GM23338 (cell line): ENCODE measurements around the gene ACSL4. TPM values are rescaled to one million over a fixed set of nuclear protein-coding genes. Genes with fewer than 3 reads are reported as not detected.
"Not testable (repeated sequence)": the region's sequence is repeated elsewhere in the genome, so short reads cannot be mapped to it uniquely, and the experiment has no call there.

Source experiments
- ATAC-seq: fragments of 200-7000 bp; cut with Tn5 transposase; 3 replicates; pipeline ENCODE4 v1.9.1; 2020
- DNase-seq: peaks from one replicate; pipeline ENCODE4 v3.0.0-alpha.2; 2015; ENCODE audit warnings: low spot score
- H2AFZ ChIP-seq: fragments of 200-600 bp; sonication (generic); 2 replicates; pipeline ENCODE4 v1.8.0; 2016; ENCODE audit warnings: antibody characterized with exemption, mild to moderate bottlenecking, moderate library complexity
- H3F3A ChIP-seq: fragments of 200-600 bp; sonication (generic); replicated peaks from 2 replicates; pipeline ENCODE4 v1.8.0; 2017; ENCODE audit warnings: antibody characterized with exemption, mixed run types, low read depth
- H3K27ac ChIP-seq: fragments of 200-600 bp; sonication (generic); 2 replicates; pipeline ENCODE4 v1.6.1; 2016; ENCODE audit warnings: low read depth
- H3K27me3 ChIP-seq: fragments of 200-600 bp; sonication (generic); 2 replicates; pipeline ENCODE4 v1.8.0; 2016; ENCODE audit warnings: mild to moderate bottlenecking, mixed run types, moderate library complexity; ENCODE audit not compliant: insufficient read depth
- H3K36me3 ChIP-seq: fragments of 200-600 bp; sonication (generic); 2 replicates; pipeline ENCODE4 v1.8.0; 2016; ENCODE audit warnings: mild to moderate bottlenecking; ENCODE audit not compliant: insufficient read depth
- H3K4me1 ChIP-seq: fragments of 200-600 bp; sonication (generic); 2 replicates; pipeline ENCODE4 v1.8.0; 2016; ENCODE audit warnings: mild to moderate bottlenecking, moderate library complexity; ENCODE audit not compliant: insufficient read depth
- H3K4me2 ChIP-seq: fragments of 200-600 bp; sonication (generic); 2 replicates; pipeline ENCODE4 v1.7.1; 2017; ENCODE audit warnings: mixed run types
- H3K4me3 ChIP-seq: fragments of 200-600 bp; sonication (generic); 2 replicates; pipeline ENCODE4 v1.6.1; 2016; ENCODE audit warnings: mixed run types
- H3K79me2 ChIP-seq: fragments of 200-600 bp; sonication (generic); replicated peaks from 2 replicates; pipeline ENCODE4 v1.8.0; 2017; ENCODE audit warnings: mild to moderate bottlenecking; ENCODE audit not compliant: insufficient read depth
- H3K9me2 ChIP-seq: fragments of 200-600 bp; sonication (generic); 2 replicates; pipeline ENCODE4 v1.8.0; 2017; ENCODE audit not compliant: insufficient read depth
- H4K20me1 ChIP-seq: fragments of 200-600 bp; sonication (generic); replicated peaks from 2 replicates; pipeline ENCODE4 v1.8.0; 2017; ENCODE audit warnings: mild to moderate bottlenecking; ENCODE audit not compliant: insufficient read depth
- H3K27ac Mint-ChIP-seq: 2 replicates; pipeline ENCODE4 v1.8.0; 2020; ENCODE audit warnings: inconsistent platforms, mild to moderate bottlenecking, moderate library complexity, mixed read lengths
- H3K27me3 Mint-ChIP-seq: 3 replicates; pipeline ENCODE4 v1.8.0; 2022; ENCODE audit warnings: low read depth, mild to moderate bottlenecking, moderate library complexity, mixed read lengths, inconsistent platforms; ENCODE audit not compliant: insufficient read depth, poor library complexity
- H3K36me3 Mint-ChIP-seq: 3 replicates; pipeline ENCODE4 v1.8.0; 2021; ENCODE audit warnings: low read depth, mild to moderate bottlenecking, inconsistent platforms, moderate library complexity, mixed read lengths
- H3K4me1 Mint-ChIP-seq: 3 replicates; pipeline ENCODE4 v1.8.0; 2020; ENCODE audit warnings: mild to moderate bottlenecking, inconsistent platforms, mixed read lengths
- H3K4me3 Mint-ChIP-seq: 3 replicates; pipeline ENCODE4 v1.8.0; 2021; ENCODE audit warnings: moderate library complexity, mild to moderate bottlenecking, inconsistent platforms, mixed read lengths
- H3K9me3 Mint-ChIP-seq: 3 replicates; pipeline ENCODE4 v1.8.0; 2020; ENCODE audit warnings: moderate library complexity, mild to moderate bottlenecking, inconsistent platforms, mixed read lengths
- CREB1 ChIP-seq: fragments of 250-450 bp; sonication (Bioruptor Pico); IDR thresholded peaks from 2 replicates; pipeline ENCODE4 v1.5.0; 2020; ENCODE audit warnings: low read depth, mild to moderate bottlenecking, moderate library complexity
- EZH2phosphoT487 ChIP-seq: fragments of 200-600 bp; sonication (generic); IDR thresholded peaks from one replicate; pipeline ENCODE4 v1.8.1; 2018; ENCODE audit warnings: antibody characterized with exemption; ENCODE audit not compliant: unreplicated experiment
- POLR2AphosphoS5 ChIP-seq: IDR thresholded peaks from 2 replicates; pipeline ENCODE4 v1.6.1; 2016; ENCODE audit warnings: antibody characterized with exemption, low read depth
- STAT1 ChIP-seq: IDR thresholded peaks from one replicate; pipeline ENCODE4 v1.6.1; 2016; ENCODE audit warnings: antibody characterized with exemption; ENCODE audit not compliant: unreplicated experiment
- ZNF114 ChIP-seq: fragments of 250-450 bp; sonication (Bioruptor Pico); IDR thresholded peaks from 2 replicates; pipeline ENCODE4 v1.5.0; 2020; ENCODE audit warnings: mild to moderate bottlenecking, moderate library complexity
- ZNF331 ChIP-seq: fragments of 250-450 bp; sonication (Bioruptor Pico); IDR thresholded peaks from 2 replicates; pipeline ENCODE4 v1.5.0; 2020; ENCODE audit warnings: low read depth, mild to moderate bottlenecking, moderate library complexity
- polyA plus RNA-seq: library from polyadenylated mRNA; unstranded; fragments of >200 nt; fragmentation: Nextera tagmentation; extraction: Ambion mirVana; gene quantifications from 2 replicates; pipeline ENCODE4 v1.2.1, GENCODE V29; 2016
- total RNA-seq: library from RNA; depleted of rRNA; stranded (reverse); fragments of >200 nt; shearing (Covaris generic); gene quantifications from 2 replicates; pipeline ENCODE4 v1.2.3, GENCODE V29; 2014
- TF ChIP-seq, protein P1 (sequence below): IDR thresholded peaks from one replicate; pipeline ENCODE4 v1.6.1; 2018; ENCODE audit warnings: antibody characterized with exemption; ENCODE audit not compliant: unreplicated experiment

Gene ACSL4
- total and polyA plus RNA-seq, 2 experiments from 2014 or later: 17.8 to 76.3 TPM

DNA sequence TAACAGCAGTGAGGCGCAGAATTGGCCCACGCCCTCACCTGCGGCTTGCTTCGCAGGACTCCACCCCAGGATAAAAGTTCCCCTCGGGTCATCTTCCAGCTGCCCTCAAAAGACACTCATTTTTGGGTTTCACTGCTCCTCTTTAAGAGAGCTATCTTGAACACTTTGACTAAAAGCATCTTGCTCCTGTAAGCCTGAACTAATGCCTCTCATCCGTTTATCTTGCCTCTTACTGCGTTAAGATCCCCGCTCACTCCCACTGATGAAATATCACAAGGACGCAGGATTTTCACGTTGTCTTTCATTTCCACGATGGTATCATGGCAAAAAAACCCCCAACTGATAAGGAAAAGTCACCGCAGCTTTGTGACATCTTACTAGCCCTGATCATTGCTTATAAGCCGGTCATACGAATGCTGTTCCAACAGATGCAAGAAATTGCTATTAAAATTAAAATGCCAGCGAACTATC, 591 bp upstream of the ACSL4 start (continued):
- TF ChIP-seq, protein P1, sequence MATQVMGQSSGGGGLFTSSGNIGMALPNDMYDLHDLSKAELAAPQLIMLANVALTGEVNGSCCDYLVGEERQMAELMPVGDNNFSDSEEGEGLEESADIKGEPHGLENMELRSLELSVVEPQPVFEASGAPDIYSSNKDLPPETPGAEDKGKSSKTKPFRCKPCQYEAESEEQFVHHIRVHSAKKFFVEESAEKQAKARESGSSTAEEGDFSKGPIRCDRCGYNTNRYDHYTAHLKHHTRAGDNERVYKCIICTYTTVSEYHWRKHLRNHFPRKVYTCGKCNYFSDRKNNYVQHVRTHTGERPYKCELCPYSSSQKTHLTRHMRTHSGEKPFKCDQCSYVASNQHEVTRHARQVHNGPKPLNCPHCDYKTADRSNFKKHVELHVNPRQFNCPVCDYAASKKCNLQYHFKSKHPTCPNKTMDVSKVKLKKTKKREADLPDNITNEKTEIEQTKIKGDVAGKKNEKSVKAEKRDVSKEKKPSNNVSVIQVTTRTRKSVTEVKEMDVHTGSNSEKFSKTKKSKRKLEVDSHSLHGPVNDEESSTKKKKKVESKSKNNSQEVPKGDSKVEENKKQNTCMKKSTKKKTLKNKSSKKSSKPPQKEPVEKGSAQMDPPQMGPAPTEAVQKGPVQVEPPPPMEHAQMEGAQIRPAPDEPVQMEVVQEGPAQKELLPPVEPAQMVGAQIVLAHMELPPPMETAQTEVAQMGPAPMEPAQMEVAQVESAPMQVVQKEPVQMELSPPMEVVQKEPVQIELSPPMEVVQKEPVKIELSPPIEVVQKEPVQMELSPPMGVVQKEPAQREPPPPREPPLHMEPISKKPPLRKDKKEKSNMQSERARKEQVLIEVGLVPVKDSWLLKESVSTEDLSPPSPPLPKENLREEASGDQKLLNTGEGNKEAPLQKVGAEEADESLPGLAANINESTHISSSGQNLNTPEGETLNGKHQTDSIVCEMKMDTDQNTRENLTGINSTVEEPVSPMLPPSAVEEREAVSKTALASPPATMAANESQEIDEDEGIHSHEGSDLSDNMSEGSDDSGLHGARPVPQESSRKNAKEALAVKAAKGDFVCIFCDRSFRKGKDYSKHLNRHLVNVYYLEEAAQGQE: no peak
- TF ChIP-seq CREB1 (CRISPR knock-in tag) (no peak), EZH2phosphoT487 (no peak), ZNF331 (CRISPR knock-in tag) (no peak)

DNA sequence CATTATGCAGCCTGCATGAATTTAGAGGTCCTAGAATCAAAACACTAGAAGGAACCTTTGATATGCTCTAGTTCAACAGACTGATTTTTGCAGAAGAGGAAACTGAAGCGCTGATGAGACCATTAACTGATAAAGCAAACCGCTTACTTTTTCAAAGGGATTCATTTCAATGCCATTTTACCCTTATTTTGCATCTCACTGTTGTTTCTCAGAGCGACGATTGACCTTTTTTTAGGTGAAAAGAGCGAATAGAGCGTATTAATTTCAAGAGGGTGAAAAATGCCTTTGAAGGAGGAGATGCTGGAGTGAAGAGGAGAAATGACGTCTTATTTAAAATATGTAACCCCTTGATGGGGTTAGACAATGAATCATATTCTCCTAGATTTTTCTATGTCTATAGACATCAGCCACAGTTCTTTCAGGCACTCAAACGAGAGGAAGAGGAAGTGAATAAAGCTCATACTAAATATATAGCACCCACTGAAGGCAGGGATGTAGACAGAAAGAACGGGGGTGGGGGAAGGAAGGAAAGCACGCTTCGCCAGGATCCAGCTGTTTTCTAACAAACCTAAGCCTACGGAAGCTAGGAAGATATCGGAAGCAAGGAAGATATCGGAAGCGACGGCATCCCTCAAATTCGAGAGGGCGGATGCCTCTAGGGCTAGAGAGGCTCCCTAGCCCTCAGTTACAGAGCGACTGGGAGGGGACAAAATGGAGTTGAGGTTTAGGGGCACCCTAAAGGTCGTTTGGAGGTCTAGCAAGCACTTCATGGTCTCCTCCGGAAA, 848 bp downstream of the ACSL4 start:
- H2AFZ ChIP-seq: peak overlapping the region; percentile 38; the same call in 1 of the 2 replicates
- peak; percentile 58 for ATAC-seq

DNA sequence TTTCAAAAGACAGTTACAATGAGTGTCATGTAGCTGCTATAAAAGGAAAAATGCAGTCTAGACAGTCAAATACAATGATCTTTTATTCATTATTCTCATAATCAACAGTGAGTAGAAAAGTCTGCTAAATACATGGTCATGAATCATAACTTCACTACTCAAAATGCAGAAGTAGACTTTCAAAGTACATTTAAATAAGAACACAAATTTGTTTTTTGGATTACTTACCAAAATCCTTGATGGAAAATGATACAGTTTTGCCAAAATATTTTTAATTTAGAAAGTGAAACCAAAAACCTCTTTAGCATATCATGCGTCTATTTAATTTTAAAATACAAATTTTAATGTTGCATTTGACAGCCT, 4.9 kb downstream of the ACSL4 start:
- H3K9me3 Mint-ChIP-seq: no peaks in the 10 kb centered on the region
- Histone ChIP-seq H3K79me2 (peaks cover 76% of the 10 kb centered on the region), H3K27ac (0 out of 2 replicates have a peak overlapping the region, but pooled peaks have one; percentile 50)

More for the DNA sequence above, 848 bp downstream of the ACSL4 start:
- Histone ChIP-seq H3K79me2 (peaks cover 51% of the 10 kb centered on the region), H3K4me2 (peak overlapping the region; percentile 88), H3K27ac (peak overlapping the region; percentile 39; the same call in 1 of the 2 replicates), H4K20me1 (no peaks in the 10 kb centered on the region), H3K4me1 (peaks cover 12% of the 10 kb centered on the region), H3K9me2 (no peaks in the 10 kb centered on the region), H3K4me3 (peak overlapping the region; percentile 75), H3K27me3 (0 out of 2 replicates have a peak, but pooled peaks cover 7% of the 10 kb centered on the region), H3F3A (no peaks in the 10 kb centered on the region), H3K36me3 (no peaks in the 10 kb centered on the region)
- H3K27me3 Mint-ChIP-seq: peaks cover 3% of the 10 kb centered on the region
- peaks cover 12% of the 10 kb centered on the region for H3K4me1 Mint-ChIP-seq
- DNase-seq: peak; percentile 22
- no peaks in the 10 kb centered on the region for H3K9me3 Mint-ChIP-seq
- TF ChIP-seq EZH2phosphoT487 (no peak), STAT1 (no peak)
- H3K4me3 Mint-ChIP-seq: peak overlapping the region; percentile 98
- peak overlapping the region; percentile 90 for H3K27ac Mint-ChIP-seq
- peaks cover 5% of the 10 kb centered on the region; the same call in 2 of the 3 replicates for H3K36me3 Mint-ChIP-seq

DNA sequence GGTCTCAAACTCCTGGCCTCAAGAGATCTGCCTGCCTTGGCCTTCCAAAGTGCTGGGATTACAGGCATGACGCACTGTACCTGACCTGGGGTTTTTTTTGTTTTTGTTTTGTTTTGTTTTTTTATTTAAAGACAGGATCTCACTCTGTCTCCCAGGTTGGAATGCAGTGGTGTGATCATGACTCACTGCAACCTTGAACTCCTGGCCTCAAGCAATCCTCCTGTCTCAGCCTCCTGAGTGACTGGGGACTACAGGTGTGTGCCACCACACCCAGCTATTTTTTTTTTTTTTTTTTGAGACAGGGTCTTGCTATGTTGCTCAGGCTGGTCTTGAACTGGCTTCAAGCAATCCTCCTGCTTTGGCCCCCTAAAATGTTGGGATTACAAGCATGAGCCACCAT, 8.1 kb downstream of the ACSL4 start:
- not testable (repeated sequence) for H3K9me2 ChIP-seq, ATAC-seq, H3K27me3 Mint-ChIP-seq, H3K27me3 ChIP-seq, H3K36me3 ChIP-seq, H3K36me3 Mint-ChIP-seq, H3K9me3 Mint-ChIP-seq, H4K20me1 ChIP-seq, DNase-seq, H2AFZ ChIP-seq, H3K4me2 ChIP-seq, H3K4me3 ChIP-seq, H3F3A ChIP-seq, H3K27ac Mint-ChIP-seq, H3K27ac ChIP-seq, H3K4me3 Mint-ChIP-seq
- Histone ChIP-seq H3K4me1 (peaks cover 14% of the 10 kb centered on the region; the same call in 1 of the 2 replicates), H3K79me2 (peaks cover 67% of the 10 kb centered on the region)
- peaks cover 24% of the 10 kb centered on the region; the same call in 2 of the 3 replicates for H3K4me1 Mint-ChIP-seq

More for the DNA sequence above, 4.9 kb downstream of the ACSL4 start:
- Mint-ChIP-seq H3K27ac (no peak overlapping the region), H3K36me3 (peaks cover 9% of the 10 kb centered on the region; the same call in 2 of the 3 replicates), H3K4me1 (peaks cover 9% of the 10 kb centered on the region), H3K27me3 (peaks cover 3% of the 10 kb centered on the region), H3K4me3 (no peak overlapping the region)
- no peaks in the 10 kb centered on the region for H3K9me2 ChIP-seq
- no peak overlapping the region for H3K4me2 ChIP-seq
- H2AFZ ChIP-seq: no peak overlapping the region
- DNase-seq (no peak), ATAC-seq (no peak)
- no peaks in the 10 kb centered on the region for H3K36me3 ChIP-seq
- H4K20me1 ChIP-seq: no peaks in the 10 kb centered on the region
- H3K27me3 ChIP-seq: 0 out of 2 replicates have a peak, but pooled peaks cover 3% of the 10 kb centered on the region
- TF ChIP-seq POLR2AphosphoS5: no peak
- TF ChIP-seq ZNF114: no peak
- TF ChIP-seq EZH2phosphoT487: no peak
- H3F3A ChIP-seq: no peaks in the 10 kb centered on the region
- H3K4me3 ChIP-seq: no peak overlapping the region
- H3K4me1 ChIP-seq: peaks cover 12% of the 10 kb centered on the region; the same call in 1 of the 2 replicates
